B cell (primary cell): Measurements from ENCODE around the gene HYDIN.

ENCODE experiments used
- EZH2 ChIP-seq: IDR thresholded peaks from 2 replicates; pipeline ENCODE4 v1.6.1; 2012; ENCODE audit warnings: borderline replicate concordance, low read depth, mild to moderate bottlenecking, moderate library complexity, low read length; ENCODE audit not compliant: insufficient read depth, poor library complexity, severe bottlenecking
- TF ChIP-seq, protein P1 (sequence below): fragments of 200-600 bp; IDR thresholded peaks from one replicate; pipeline ENCODE4 v1.8.0; 2022; ENCODE audit warnings: antibody characterized with exemption, mild to moderate bottlenecking

DNA sequence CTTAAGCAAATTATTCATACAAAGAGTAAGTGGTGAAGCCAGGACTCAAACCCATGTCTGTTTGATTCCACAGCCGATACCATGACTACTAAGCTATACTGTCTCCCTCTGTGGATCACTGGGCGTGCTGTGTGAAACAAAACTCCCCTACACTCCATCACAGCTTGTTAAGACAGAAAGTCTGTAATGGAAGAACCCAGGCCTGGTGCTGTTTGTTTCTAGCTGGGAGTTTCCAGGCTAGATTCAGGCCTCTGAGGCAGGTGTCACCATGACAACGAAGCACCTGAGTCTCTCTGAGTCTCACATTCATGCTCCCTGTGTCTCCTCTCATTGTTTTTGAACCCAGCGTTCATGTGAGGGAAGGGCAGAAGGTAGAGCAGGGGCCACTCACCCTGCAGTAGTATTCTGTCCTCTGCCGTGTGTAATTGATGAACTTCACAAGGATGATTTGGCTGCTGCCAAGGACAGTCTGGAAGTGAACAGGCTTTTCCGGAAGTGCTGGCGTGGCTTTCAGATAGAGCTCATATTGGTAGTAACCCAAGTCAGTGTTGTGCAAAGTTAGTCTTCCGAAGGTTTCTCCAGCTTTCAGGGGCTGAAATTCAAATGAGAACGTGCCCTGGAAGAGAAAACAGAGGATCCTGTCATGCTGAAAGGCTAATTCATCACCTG, 421.0 kb downstream of the HYDIN start:
- TF ChIP-seq, protein P1, sequence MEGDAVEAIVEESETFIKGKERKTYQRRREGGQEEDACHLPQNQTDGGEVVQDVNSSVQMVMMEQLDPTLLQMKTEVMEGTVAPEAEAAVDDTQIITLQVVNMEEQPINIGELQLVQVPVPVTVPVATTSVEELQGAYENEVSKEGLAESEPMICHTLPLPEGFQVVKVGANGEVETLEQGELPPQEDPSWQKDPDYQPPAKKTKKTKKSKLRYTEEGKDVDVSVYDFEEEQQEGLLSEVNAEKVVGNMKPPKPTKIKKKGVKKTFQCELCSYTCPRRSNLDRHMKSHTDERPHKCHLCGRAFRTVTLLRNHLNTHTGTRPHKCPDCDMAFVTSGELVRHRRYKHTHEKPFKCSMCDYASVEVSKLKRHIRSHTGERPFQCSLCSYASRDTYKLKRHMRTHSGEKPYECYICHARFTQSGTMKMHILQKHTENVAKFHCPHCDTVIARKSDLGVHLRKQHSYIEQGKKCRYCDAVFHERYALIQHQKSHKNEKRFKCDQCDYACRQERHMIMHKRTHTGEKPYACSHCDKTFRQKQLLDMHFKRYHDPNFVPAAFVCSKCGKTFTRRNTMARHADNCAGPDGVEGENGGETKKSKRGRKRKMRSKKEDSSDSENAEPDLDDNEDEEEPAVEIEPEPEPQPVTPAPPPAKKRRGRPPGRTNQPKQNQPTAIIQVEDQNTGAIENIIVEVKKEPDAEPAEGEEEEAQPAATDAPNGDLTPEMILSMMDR: no peak
- TF ChIP-seq EZH2: no peak
